IPS-20b (cell line): ENCODE data around the gene C11orf21.

Source experiments
- H3K27ac ChIP-seq: one replicate; pipeline ENCODE4 v1.5.1; 2013; ENCODE audit warnings: low read length
- H3K27me3 ChIP-seq: 2 replicates; pipeline ENCODE4 v1.6.1; 2013; ENCODE audit warnings: mild to moderate bottlenecking, low read length, inconsistent platforms; ENCODE audit not compliant: insufficient read depth
- H3K36me3 ChIP-seq: 2 replicates; pipeline ENCODE4 v1.6.1; 2013; ENCODE audit warnings: low read depth, mild to moderate bottlenecking, inconsistent platforms, low read length, moderate library complexity; ENCODE audit not compliant: insufficient read depth
- H3K4me1 ChIP-seq: 2 replicates; pipeline ENCODE4 v1.6.1; 2013; ENCODE audit warnings: mild to moderate bottlenecking, control low read depth, inconsistent platforms, low read length, moderate library complexity; ENCODE audit not compliant: insufficient read depth
- H3K4me3 ChIP-seq: 2 replicates; pipeline ENCODE4 v1.5.1; 2013; ENCODE audit warnings: mild to moderate bottlenecking, low read length, inconsistent platforms
- H3K9ac ChIP-seq: 2 replicates; pipeline ENCODE4 v1.6.1; 2013; ENCODE audit warnings: low read depth, mild to moderate bottlenecking, inconsistent platforms, low read length, moderate library complexity
- H3K9me3 ChIP-seq: 2 replicates; pipeline ENCODE4 v1.6.1; 2013; ENCODE audit warnings: mild to moderate bottlenecking, low read depth, low read length, inconsistent platforms; ENCODE audit not compliant: insufficient read depth

Gene C11orf21

GRCh38 chr11:2265396-2265795, 36.3 kb downstream of the C11orf21 start:
- Histone ChIP-seq H3K9ac (no peak overlapping the region), H3K36me3 (no peaks in the 10 kb centered on the region), H3K27me3 (peaks cover 60% of the 10 kb centered on the region), H3K4me1 (no peaks in the 10 kb centered on the region), H3K27ac (no peak overlapping the region), H3K9me3 (no peaks in the 10 kb centered on the region), H3K4me3 (no peak overlapping the region)

- no peaks in the 10 kb centered on the region for H3K36me3 ChIP-seq
- H3K27ac ChIP-seq, result no peak overlapping the region
- H3K27me3 ChIP-seq, result peaks cover 52% of the 10 kb centered on the region
- H3K4me3 ChIP-seq, result no peak overlapping the region
- no peaks in the 10 kb centered on the region for H3K9me3 ChIP-seq
- H3K9ac ChIP-seq, result no peak overlapping the region
- H3K4me1 ChIP-seq, result no peaks in the 10 kb centered on the region
These were observed 37.2 kb downstream of the C11orf21 start for GRCh38 chr11:2264366-2265053.

- Histone ChIP-seq H3K9me3 (no peaks in the 10 kb centered on the region), H3K27me3 (peaks cover 45% of the 10 kb centered on the region)
These were observed 37.9 kb downstream of the C11orf21 start for GRCh38 chr11:2263724-2264360.

GRCh38 chr11:2263071-2263565, 38.6 kb downstream of the C11orf21 start:
- H3K27me3 ChIP-seq, result peaks cover 38% of the 10 kb centered on the region
- no peaks in the 10 kb centered on the region for H3K9me3 ChIP-seq
- no peaks in the 10 kb centered on the region for H3K36me3 ChIP-seq
- no peak overlapping the region for H3K27ac ChIP-seq
- H3K9ac ChIP-seq, result no peak overlapping the region
- no peaks in the 10 kb centered on the region for H3K4me1 ChIP-seq
- H3K4me3 ChIP-seq, result no peak overlapping the region

More at GRCh38 chr11:2263724-2264360, 37.9 kb downstream of the C11orf21 start:
- Histone ChIP-seq H3K27ac (no peak overlapping the region), H3K4me1 (no peaks in the 10 kb centered on the region), H3K4me3 (no peak overlapping the region), H3K36me3 (no peaks in the 10 kb centered on the region), H3K9ac (no peak overlapping the region)

- H3K4me1 ChIP-seq, result no peaks in the 10 kb centered on the region
- peaks cover 31% of the 10 kb centered on the region for H3K27me3 ChIP-seq
- no peak overlapping the region for H3K27ac ChIP-seq
- no peaks in the 10 kb centered on the region for H3K9me3 ChIP-seq
- H3K4me3 ChIP-seq, result no peak overlapping the region
- no peaks in the 10 kb centered on the region for H3K36me3 ChIP-seq
- H3K9ac ChIP-seq, result no peak overlapping the region
These were observed 39.2 kb downstream of the C11orf21 start for GRCh38 chr11:2262301-2263070.

- Histone ChIP-seq H3K4me3 (no peak overlapping the region), H3K4me1 (no peaks in the 10 kb centered on the region), H3K27me3 (peaks cover 23% of the 10 kb centered on the region), H3K9me3 (no peaks in the 10 kb centered on the region), H3K9ac (no peak overlapping the region), H3K36me3 (no peaks in the 10 kb centered on the region), H3K27ac (no peak overlapping the region)
These were observed 40.1 kb downstream of the C11orf21 start for GRCh38 chr11:2261436-2262230.

GRCh38 chr11:2260491-2261364, 41.0 kb downstream of the C11orf21 start:
- no peak overlapping the region for H3K4me3 ChIP-seq
- no peak overlapping the region for H3K27ac ChIP-seq
- peaks cover 14% of the 10 kb centered on the region for H3K27me3 ChIP-seq
- H3K4me1 ChIP-seq, result no peaks in the 10 kb centered on the region
- no peaks in the 10 kb centered on the region for H3K9me3 ChIP-seq
- no peaks in the 10 kb centered on the region for H3K36me3 ChIP-seq
- no peak overlapping the region for H3K9ac ChIP-seq

GRCh38 chr11:2259897-2260451, 41.7 kb downstream of the C11orf21 start:
- no peaks in the 10 kb centered on the region for H3K4me1 ChIP-seq
- H3K27me3 ChIP-seq, result peaks cover 6% of the 10 kb centered on the region
- H3K36me3 ChIP-seq, result no peaks in the 10 kb centered on the region
- H3K9ac ChIP-seq, result no peak overlapping the region
- H3K27ac ChIP-seq, result no peak overlapping the region
- no peaks in the 10 kb centered on the region for H3K9me3 ChIP-seq
- H3K4me3 ChIP-seq, result no peak overlapping the region

GRCh38 chr11:2259466-2259830, 42.3 kb downstream of the C11orf21 start:
- Histone ChIP-seq H3K4me1 (no peaks in the 10 kb centered on the region), H3K9ac (no peak overlapping the region), H3K27me3 (peaks cover under 1% of the 10 kb centered on the region; the same call in 1 of the 2 replicates), H3K4me3 (no peak overlapping the region), H3K36me3 (no peaks in the 10 kb centered on the region), H3K9me3 (no peaks in the 10 kb centered on the region), H3K27ac (no peak overlapping the region)

- Histone ChIP-seq H3K4me1 (no peaks in the 10 kb centered on the region), H3K27me3 (no peaks in the 10 kb centered on the region; the same call in 1 of the 2 replicates), H3K9ac (no peak overlapping the region), H3K36me3 (no peaks in the 10 kb centered on the region), H3K27ac (no peak overlapping the region), H3K9me3 (no peaks in the 10 kb centered on the region), H3K4me3 (no peak overlapping the region)
These were observed 42.9 kb downstream of the C11orf21 start for GRCh38 chr11:2258501-2259465.
